H9 (cell line): ENCODE measurements around the gene ATRN. TPM values are rescaled to one million over a fixed set of nuclear protein-coding genes. Genes with fewer than 3 reads are reported as not detected.

Source experiments
- DNase-seq: peaks from one replicate; pipeline ENCODE4 v3.0.0-alpha.2; 2017
- H2AFZ ChIP-seq: one replicate; pipeline ENCODE4 v1.6.1; 2013; ENCODE audit warnings: mild to moderate bottlenecking, low read length, control low read depth, moderate library complexity
- H2AK5ac ChIP-seq: 2 replicates; pipeline ENCODE4 v1.6.1; 2013; ENCODE audit warnings: low read length, control low read depth, mixed read lengths; ENCODE audit not compliant: insufficient read length
- H2BK120ac ChIP-seq: one replicate; pipeline ENCODE4 v1.6.1; 2013; ENCODE audit warnings: low read depth, mild to moderate bottlenecking, low read length, control low read depth, inconsistent platforms; ENCODE audit not compliant: poor library complexity, severe bottlenecking
- H2BK12ac ChIP-seq: 2 replicates; pipeline ENCODE4 v1.6.1; 2013; ENCODE audit warnings: low read length, control low read depth, mixed read lengths, low read depth; ENCODE audit not compliant: insufficient read length
- H2BK15ac ChIP-seq: 2 replicates; pipeline ENCODE4 v1.6.1; 2013; ENCODE audit warnings: low read depth, low read length, control low read depth
- H2BK20ac ChIP-seq: one replicate; pipeline ENCODE4 v1.6.1; 2013; ENCODE audit warnings: low read depth, mild to moderate bottlenecking, low read length, control low read depth, inconsistent platforms; ENCODE audit not compliant: poor library complexity, severe bottlenecking
- H2BK5ac ChIP-seq: 2 replicates; pipeline ENCODE4 v1.6.1; 2013; ENCODE audit warnings: low read length, control low read depth, mixed read lengths; ENCODE audit not compliant: insufficient read length
- H3K14ac ChIP-seq: 2 replicates; pipeline ENCODE4 v1.6.1; 2013; ENCODE audit warnings: low read length, control low read depth; ENCODE audit not compliant: insufficient read depth
- H3K18ac ChIP-seq: 2 replicates; pipeline ENCODE4 v1.6.1; 2013; ENCODE audit warnings: low read depth, mild to moderate bottlenecking, mixed read lengths, low read length, control low read depth; ENCODE audit not compliant: insufficient read length
- H3K23ac ChIP-seq: 2 replicates; pipeline ENCODE4 v1.6.1; 2013; ENCODE audit warnings: low read length, control low read depth, mixed read lengths, low read depth; ENCODE audit not compliant: insufficient read length
- H3K23me2 ChIP-seq: 2 replicates; pipeline ENCODE4 v1.6.1; 2013; ENCODE audit warnings: low read depth, mild to moderate bottlenecking, mixed read lengths, low read length, control low read depth; ENCODE audit not compliant: insufficient read length, poor library complexity, severe bottlenecking
- H3K27ac ChIP-seq: 2 replicates; pipeline ENCODE4 v1.5.1; 2013; ENCODE audit warnings: low read length, control low read depth, mixed read lengths, low read depth; ENCODE audit not compliant: insufficient read length
- H3K27me3 ChIP-seq: 2 replicates; pipeline ENCODE4 v1.6.1; 2013; ENCODE audit warnings: low read length, control low read depth, inconsistent platforms; ENCODE audit not compliant: insufficient read depth
- H3K4ac ChIP-seq: 2 replicates; pipeline ENCODE4 v1.6.1; 2013; ENCODE audit warnings: low read depth, mild to moderate bottlenecking, control low read depth, inconsistent platforms, low read length, moderate library complexity
- H3K4me1 ChIP-seq: 2 replicates; pipeline ENCODE4 v1.6.1; 2013; ENCODE audit warnings: low read length, control low read depth, inconsistent platforms; ENCODE audit not compliant: insufficient read depth
- H3K4me2 ChIP-seq: 2 replicates; pipeline ENCODE4 v1.6.1; 2013; ENCODE audit warnings: low read length, control low read depth, mixed read lengths; ENCODE audit not compliant: insufficient read length, insufficient read depth
- H3K56ac ChIP-seq: 2 replicates; pipeline ENCODE4 v1.6.1; 2013; ENCODE audit warnings: low read depth, mild to moderate bottlenecking, mixed read lengths, low read length, control low read depth; ENCODE audit not compliant: insufficient read length
- H3K79me1 ChIP-seq: 2 replicates; pipeline ENCODE4 v1.6.1; 2013; ENCODE audit warnings: low read depth, mild to moderate bottlenecking, moderate library complexity, low read length, control low read depth, inconsistent platforms; ENCODE audit not compliant: insufficient read depth, poor library complexity, severe bottlenecking
- H3K79me2 ChIP-seq: 2 replicates; pipeline ENCODE4 v1.6.1; 2013; ENCODE audit warnings: low read length, control low read depth, inconsistent platforms; ENCODE audit not compliant: insufficient read depth
- H3K9ac ChIP-seq: 2 replicates; pipeline ENCODE4 v1.6.1; 2013; ENCODE audit warnings: low read length, control low read depth, mixed read lengths; ENCODE audit not compliant: insufficient read length; ENCODE audit errors: extremely low read depth
- H3K9me3 ChIP-seq: one replicate; pipeline ENCODE4 v1.6.1; 2013; ENCODE audit warnings: low read depth, low read length, inconsistent platforms; ENCODE audit not compliant: control insufficient read depth
- H3T11ph ChIP-seq: one replicate; pipeline ENCODE4 v1.6.1; 2013; ENCODE audit warnings: mild to moderate bottlenecking, low read length, control low read depth, inconsistent platforms
- H4K20me1 ChIP-seq: one replicate; pipeline ENCODE4 v1.6.1; 2013; ENCODE audit not compliant: control insufficient read depth, insufficient read length, insufficient read depth
- H4K5ac ChIP-seq: 2 replicates; pipeline ENCODE4 v1.6.1; 2013; ENCODE audit warnings: low read depth, mild to moderate bottlenecking, mixed read lengths, low read length, control low read depth; ENCODE audit not compliant: insufficient read length
- H4K8ac ChIP-seq: replicated peaks from 2 replicates; pipeline ENCODE4 v1.6.1; 2013; ENCODE audit warnings: low read length, control low read depth, mixed read lengths, low read depth; ENCODE audit not compliant: insufficient read length
- H4K91ac ChIP-seq: 2 replicates; pipeline ENCODE4 v1.6.1; 2013; ENCODE audit warnings: low read depth, mild to moderate bottlenecking, moderate library complexity, mixed read lengths, low read length, control low read depth; ENCODE audit not compliant: insufficient read length
- H3K27ac Mint-ChIP-seq, 3 experiments: 2 replicates in 2 of 3; 3 replicates in 1 of 3; pipeline ENCODE4 v1.8.0; 2020 to 2021; ENCODE audit warnings: mixed read lengths in 3 of 3, mild to moderate bottlenecking in 1 of 3, moderate library complexity in 1 of 3
- H3K27me3 Mint-ChIP-seq: 2 replicates; pipeline ENCODE4 v1.8.0; 2021; ENCODE audit warnings: low read depth, mild to moderate bottlenecking, moderate library complexity, mixed read lengths
- H3K36me3 Mint-ChIP-seq, 3 experiments: 2 replicates in 2 of 3; 3 replicates in 1 of 3; pipeline ENCODE4 v1.8.0; 2020 to 2021; ENCODE audit warnings: low read depth in 3 of 3, mixed read lengths in 3 of 3; ENCODE audit not compliant: insufficient read depth in 1 of 3
- H3K4me1 Mint-ChIP-seq, 2 experiments: 2 replicates each; pipeline ENCODE4 v1.8.0; 2020; ENCODE audit warnings: mixed read lengths in 2 of 2
- H3K4me3 Mint-ChIP-seq, 2 experiments: 2 replicates in 1 of 2; 3 replicates in 1 of 2; pipeline ENCODE4 v1.8.0; 2020 to 2021; ENCODE audit warnings: mild to moderate bottlenecking in 2 of 2, mixed read lengths in 2 of 2, moderate library complexity in 1 of 2
- H3K9me3 Mint-ChIP-seq, 2 experiments: 2 replicates in 1 of 2; 3 replicates in 1 of 2; pipeline ENCODE4 v1.8.0; 2020; ENCODE audit warnings: mild to moderate bottlenecking in 2 of 2, mixed read lengths in 2 of 2, moderate library complexity in 1 of 2
- WGBS: extraction: QIAGEN DNeasy Blood & Tissue Kit; methylation state at CpG from one replicate; pipeline ENCODE4 v1.1.7; 2013; ENCODE audit warnings: missing lambda C conversion rate, low lambda C conversion rate, mixed read lengths; ENCODE audit not compliant: insufficient read length; ENCODE audit errors: extremely low coverage; 5-methylcytosine and 5-hydroxymethylcytosine counted together
- total RNA-seq: library from RNA; stranded (reverse); gene quantifications from 2 replicates; pipeline ENCODE4 v1.2.1, GENCODE V29; 2021
- TF ChIP-seq, protein P1 (sequence below): fragments of 200-600 bp; sonication (generic); conservative IDR thresholded peaks from 3 replicates; pipeline ENCODE4 v1.8.0; 2021; ENCODE audit warnings: antibody characterized with exemption, mild to moderate bottlenecking

Gene ATRN
- total RNA-seq, 1 experiment from 2014 or later: 23.1 TPM

DNA sequence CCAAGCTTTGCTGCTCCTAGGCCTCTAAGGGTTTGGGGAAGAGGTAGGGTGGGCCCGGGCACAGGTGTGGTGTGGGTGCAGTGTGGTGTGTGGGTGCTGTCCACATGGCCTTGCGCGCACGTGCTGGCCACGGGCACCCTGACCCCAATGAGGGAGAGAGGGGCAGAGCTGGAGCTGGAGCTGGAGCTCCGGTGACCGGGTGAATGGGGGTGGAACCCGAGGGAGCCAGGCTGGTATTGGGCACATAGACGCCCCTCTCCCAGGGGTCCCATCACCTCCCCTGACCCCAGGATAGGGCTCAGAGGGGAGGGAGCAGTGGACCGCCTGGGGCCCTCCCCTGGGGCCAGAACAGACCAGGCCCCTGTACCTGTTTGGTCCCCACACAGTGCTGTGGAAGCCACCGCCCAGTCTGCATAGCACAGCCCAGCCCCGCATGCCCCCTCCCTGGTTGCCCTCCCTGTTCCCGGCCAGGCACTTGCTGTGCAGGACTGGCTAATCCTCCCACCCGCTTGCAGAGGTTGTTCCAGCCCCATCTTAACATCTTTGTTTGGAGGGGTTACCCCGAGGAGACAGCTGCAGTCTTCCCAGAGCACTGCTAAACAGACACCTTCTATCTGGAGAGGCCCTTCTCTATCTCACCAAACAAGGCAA is 210.0 kb downstream of the ATRN start:
- no peak overlapping the region for H3K27ac ChIP-seq
- no peak overlapping the region for H3T11ph ChIP-seq
- no peak overlapping the region for H3K27ac Mint-ChIP-seq
- H3K79me2 ChIP-seq: no peaks in the 10 kb centered on the region
- no peak overlapping the region for H4K5ac ChIP-seq
- H3K4me2 ChIP-seq: peak overlapping the region; percentile 84
- H2BK120ac ChIP-seq: no peak overlapping the region
- no peak overlapping the region for H3K4ac ChIP-seq
- peak overlapping the region; percentile 55 to 84 for H3K4me3 Mint-ChIP-seq
- no peak overlapping the region for H2BK5ac ChIP-seq
- peaks cover 4% of the 10 kb centered on the region; the same call in 1 of the 2 replicates for H3K4me1 ChIP-seq
- WGBS: no CpG with 5 or more reads among the region's 15 CpGs
- no peaks in the 10 kb centered on the region for H3K9me3 ChIP-seq
- no peak overlapping the region for H3K9ac ChIP-seq
- H3K14ac ChIP-seq: no peak overlapping the region
- no peak for DNase-seq
- no peaks in the 10 kb centered on the region for H3K79me1 ChIP-seq
- H2AK5ac ChIP-seq: no peak overlapping the region
- H3K18ac ChIP-seq: no peak overlapping the region
- H3K27me3 ChIP-seq: no peaks in the 10 kb centered on the region; the same call in 1 of the 2 replicates
- no peak overlapping the region for H2AFZ ChIP-seq
- no peaks in the 10 kb centered on the region for H3K36me3 Mint-ChIP-seq
- no peaks in the 10 kb centered on the region for H4K20me1 ChIP-seq
- no peak overlapping the region for H2BK20ac ChIP-seq
- H2BK15ac ChIP-seq: no peak overlapping the region
- H3K9me3 Mint-ChIP-seq: no peaks in the 10 kb centered on the region; a peak in 1 of 5 replicates
- H4K91ac ChIP-seq: no peak overlapping the region
- TF ChIP-seq, protein P1, sequence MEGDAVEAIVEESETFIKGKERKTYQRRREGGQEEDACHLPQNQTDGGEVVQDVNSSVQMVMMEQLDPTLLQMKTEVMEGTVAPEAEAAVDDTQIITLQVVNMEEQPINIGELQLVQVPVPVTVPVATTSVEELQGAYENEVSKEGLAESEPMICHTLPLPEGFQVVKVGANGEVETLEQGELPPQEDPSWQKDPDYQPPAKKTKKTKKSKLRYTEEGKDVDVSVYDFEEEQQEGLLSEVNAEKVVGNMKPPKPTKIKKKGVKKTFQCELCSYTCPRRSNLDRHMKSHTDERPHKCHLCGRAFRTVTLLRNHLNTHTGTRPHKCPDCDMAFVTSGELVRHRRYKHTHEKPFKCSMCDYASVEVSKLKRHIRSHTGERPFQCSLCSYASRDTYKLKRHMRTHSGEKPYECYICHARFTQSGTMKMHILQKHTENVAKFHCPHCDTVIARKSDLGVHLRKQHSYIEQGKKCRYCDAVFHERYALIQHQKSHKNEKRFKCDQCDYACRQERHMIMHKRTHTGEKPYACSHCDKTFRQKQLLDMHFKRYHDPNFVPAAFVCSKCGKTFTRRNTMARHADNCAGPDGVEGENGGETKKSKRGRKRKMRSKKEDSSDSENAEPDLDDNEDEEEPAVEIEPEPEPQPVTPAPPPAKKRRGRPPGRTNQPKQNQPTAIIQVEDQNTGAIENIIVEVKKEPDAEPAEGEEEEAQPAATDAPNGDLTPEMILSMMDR: no peak
- H2BK12ac ChIP-seq: no peak overlapping the region
- peaks cover 48% of the 10 kb centered on the region for H3K27me3 Mint-ChIP-seq
- H3K56ac ChIP-seq: no peak overlapping the region
- peaks cover 22 to 37% of the 10 kb centered on the region in 2 experiments for H3K4me1 Mint-ChIP-seq
- H4K8ac ChIP-seq: no peak overlapping the region
- peaks cover 13% of the 10 kb centered on the region for H3K23me2 ChIP-seq
- H3K23ac ChIP-seq: no peak overlapping the region
